Activated CD8-positive, alpha-beta memory T cell treated with anti-CD3 and anti-CD28 coated beads, Interleukin-2, amount 50 U/mL, for 24 hours (primary cell): ENCODE measurements around the gene DCAF4.
A peak's percentile ranks its signal among the peaks of the same experiment; 100 is the strongest.
"Not testable (repeated sequence)": the region's sequence is repeated elsewhere in the genome, so short reads cannot be mapped to it uniquely, and the experiment has no call there.

Experiments
- DNase-seq: peaks from one replicate; pipeline ENCODE4 v3.0.0-alpha.2; 2020; ENCODE audit errors: extremely low read depth

The DCAF4 gene

DNA sequence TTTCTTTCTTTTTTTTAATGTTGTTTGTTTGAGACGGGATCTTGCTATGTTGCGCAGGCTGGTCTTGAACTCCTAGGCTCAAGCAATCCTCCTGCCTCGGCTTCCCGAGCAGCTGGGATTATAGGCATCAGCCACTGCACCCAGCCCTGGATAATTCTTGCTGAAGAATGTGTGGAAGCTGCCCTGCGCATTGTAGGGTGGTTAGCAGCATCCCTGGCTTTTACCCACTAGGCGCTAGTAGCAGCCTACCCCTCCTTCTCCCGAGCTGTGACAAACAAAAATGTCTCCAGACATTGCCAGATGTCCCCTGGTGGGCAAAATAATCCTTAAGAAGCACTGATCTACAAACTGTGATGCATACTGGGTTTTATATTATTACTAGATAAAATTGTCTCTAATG lies 6.6 kb downstream of the DCAF4 start:
- no peak for DNase-seq

GRCh38 chr14:72939630-72940029 lies 13.4 kb downstream of the DCAF4 start:
- no peak for DNase-seq

GRCh38 chr14:72941286-72941985 lies 15.2 kb downstream of the DCAF4 start:
- no peak for DNase-seq

GRCh38 chr14:72942934-72943333 lies 16.7 kb downstream of the DCAF4 start:
- no peak for DNase-seq

- DNase-seq, result no peak
Measured at GRCh38 chr14:72943876-72944430, 17.7 kb downstream of the DCAF4 start.

DNA sequence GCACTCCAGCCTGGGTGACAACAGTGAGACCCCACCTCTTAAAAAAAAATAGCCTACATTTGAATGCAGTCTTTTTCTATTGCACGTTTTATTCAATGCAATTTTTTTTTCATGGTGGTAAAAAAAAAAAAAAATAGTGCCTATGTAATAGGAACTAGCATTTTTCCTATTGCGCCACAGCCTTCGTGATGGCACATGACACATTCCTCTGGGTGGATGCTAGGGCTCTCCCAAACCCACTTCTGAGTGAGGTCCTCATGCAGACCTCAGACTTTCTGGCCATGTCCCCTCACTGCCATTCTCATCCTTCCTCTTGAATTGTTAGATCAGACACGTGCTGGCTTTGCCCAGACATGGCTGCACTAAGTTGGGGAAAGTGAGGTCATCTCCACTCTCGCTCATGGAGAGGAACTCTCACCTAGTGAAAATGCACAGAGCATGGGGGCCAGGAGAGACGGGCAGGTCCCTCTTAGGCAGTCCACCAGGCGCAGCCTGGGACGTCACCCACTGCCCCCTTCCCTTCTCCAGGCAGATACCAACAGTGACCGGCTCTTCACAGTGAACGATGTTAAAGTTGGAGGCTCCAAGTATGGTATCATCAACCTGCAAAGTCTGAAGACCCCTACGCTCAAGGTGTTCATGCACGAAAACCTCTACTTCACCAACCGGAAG lies 19.2 kb downstream of the DCAF4 start:
- DNase-seq, result no peak

GRCh38 chr14:72946491-72946890 lies 20.2 kb downstream of the DCAF4 start:
- DNase-seq, result no peak

- no peak for DNase-seq
Measured at GRCh38 chr14:72947366-72948160, 21.3 kb downstream of the DCAF4 start.

- peak; percentile 39 for DNase-seq
Measured at GRCh38 chr14:72948481-72949138, 22.3 kb downstream of the DCAF4 start.

- no peak for DNase-seq
Measured at GRCh38 chr14:72952171-72952570, 25.9 kb downstream of the DCAF4 start.

DNA sequence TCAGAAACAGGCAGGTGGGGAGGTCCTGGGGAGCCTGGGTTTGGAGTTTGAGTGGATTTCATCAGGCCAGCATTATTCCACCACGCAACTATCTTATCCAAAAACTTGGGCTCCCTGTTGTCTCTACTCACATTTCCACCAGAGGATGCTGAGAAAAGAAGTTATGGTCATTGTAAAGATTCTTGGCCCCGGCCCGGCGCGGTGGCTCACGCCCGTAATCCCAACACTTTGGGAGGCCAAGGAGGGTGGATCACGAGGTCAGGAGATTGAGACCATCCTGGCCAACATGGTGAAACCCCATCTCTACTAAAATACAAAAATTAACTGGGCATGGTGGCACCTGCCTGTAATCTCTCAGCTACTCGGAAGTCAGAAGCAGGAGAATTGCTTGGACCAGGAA lies 30.5 kb downstream of the DCAF4 start:
- DNase-seq, result not testable (repeated sequence)

- DNase-seq, result no peak
Measured at GRCh38 chr14:72957213-72957612, 30.9 kb downstream of the DCAF4 start.

DNA sequence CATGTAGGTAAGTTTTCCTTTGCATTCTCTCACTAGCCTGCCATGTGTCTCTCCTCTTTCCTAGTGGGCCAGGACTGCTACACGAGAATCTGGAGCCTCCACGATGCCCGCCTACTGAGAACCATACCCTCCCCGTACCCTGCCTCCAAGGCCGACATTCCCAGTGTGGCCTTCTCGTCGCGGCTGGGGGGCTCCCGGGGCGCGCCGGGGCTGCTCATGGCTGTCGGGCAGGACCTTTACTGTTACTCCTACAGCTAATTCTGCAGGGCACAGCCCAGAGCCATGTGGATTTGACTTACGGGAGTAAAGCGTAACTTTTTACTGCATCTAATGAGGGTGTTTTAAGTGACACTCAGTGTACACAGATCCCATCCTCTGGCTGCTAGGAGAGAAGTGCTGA lies 32.3 kb downstream of the DCAF4 start:
- DNase-seq, result no peak

DNA sequence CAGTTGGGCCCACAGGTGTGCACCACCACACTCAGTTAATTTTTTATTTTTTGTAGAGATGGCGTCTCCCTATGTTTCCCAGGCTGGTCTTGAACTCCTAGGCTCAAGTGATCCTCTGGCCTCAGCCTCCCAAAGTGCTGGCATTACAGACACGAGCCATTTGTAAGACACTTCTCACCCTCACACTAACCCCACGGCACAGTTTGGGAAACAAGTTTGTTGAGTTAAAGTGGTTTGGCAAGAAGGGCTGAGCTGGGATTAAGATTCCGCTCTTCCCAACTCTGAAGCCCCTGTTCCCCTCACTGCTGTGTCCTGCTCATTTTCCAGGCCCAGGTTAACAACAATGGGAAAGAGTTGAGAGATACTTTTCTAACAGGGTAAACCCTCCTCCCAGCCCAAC lies 34.8 kb downstream of the DCAF4 start:
- not testable (repeated sequence) for DNase-seq

- DNase-seq, result no peak
Measured at GRCh38 chr14:72961579-72962335, 35.5 kb downstream of the DCAF4 start.

DNA sequence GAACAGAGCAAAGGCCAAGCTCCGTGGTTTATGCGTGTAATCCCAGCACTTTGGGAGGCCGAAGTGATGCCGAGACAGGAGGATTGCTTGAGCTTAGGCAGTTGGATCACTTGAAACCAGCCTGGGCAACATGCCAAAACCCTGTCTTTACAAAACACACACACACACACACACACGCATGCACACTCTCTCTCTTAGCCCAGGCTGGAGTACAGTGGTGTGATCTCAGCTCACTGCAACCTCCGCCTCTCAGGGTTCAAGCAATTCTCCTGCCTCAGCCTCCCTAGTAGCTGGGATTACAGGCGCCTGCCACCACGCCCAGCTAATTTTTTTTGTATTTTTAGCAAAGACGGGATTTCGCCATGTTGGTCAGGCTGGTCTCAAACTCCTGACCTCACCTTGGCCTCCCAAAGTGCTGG lies 36.1 kb downstream of the DCAF4 start:
- DNase-seq, result not testable (repeated sequence)

DNA sequence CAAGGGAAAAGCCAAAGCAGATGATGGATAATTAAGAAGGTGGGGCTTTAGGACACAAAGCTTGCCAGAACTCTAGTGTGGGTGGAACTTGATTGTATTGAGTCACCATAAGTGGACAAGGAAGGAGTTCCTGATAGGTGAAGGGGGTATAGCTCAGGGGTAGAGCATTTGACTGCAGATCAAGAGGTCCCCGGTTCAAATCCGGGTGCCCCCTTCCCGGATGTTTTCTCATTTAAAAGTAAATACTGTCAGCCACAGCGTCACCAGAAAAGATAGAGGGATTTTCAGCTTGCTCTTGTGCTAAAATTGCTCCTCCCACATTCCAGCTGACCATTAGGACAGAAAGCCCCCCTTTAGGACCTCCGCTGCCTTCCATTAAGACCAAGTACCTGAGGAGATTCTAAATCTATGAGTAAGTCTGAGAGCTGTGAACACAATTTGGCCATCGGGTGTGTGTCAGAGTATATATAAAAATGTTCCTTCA lies 36.6 kb downstream of the DCAF4 start:
- DNase-seq, result no peak

- no peak for DNase-seq
Measured at GRCh38 chr14:72965249-72965648, 39.0 kb downstream of the DCAF4 start.

GRCh38 chr14:72966038-72966437 lies 39.8 kb downstream of the DCAF4 start:
- DNase-seq, result no peak

GRCh38 chr14:72968316-72968715 lies 42.1 kb downstream of the DCAF4 start:
- DNase-seq, result no peak

DNA sequence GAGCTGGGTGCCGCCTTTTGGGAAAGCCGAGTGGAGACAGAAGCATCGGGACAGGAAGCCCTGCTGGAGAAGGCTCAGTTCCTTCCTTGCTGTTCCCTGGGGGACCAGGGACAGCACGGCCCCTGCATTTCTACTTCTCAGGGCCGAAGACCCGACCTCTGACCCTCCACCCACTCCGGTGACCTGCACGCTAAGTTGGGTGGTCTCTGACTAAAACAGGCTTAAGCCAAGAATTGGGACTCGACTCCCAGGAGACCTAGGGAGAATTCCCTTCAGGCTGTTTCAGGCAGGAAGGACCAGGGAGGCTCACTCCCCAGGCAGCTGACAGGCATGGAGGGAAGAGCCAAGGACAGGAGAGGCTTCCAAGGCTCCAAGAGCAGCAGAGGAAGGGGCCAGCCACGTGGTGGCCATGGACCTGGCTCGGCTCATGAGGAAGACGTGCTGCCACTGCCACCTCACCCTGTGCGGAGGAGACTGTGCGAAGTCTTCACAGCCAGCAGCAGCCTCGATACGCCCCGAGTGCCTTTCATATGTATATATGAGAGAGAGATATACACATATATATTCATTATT lies 43.9 kb downstream of the DCAF4 start:
- DNase-seq, result no peak
